HepG2 (cell line): Measurements from ENCODE around the gene LOX. TPM values are rescaled to one million over a fixed set of nuclear protein-coding genes. Genes with fewer than 3 reads are reported as not detected.

Source experiments
- CENPT ChIP-seq: sonication (generic); formaldehyde crosslinking; IDR thresholded peaks from 2 replicates; pipeline ENCODE4 v1.8.0; 2022; ENCODE audit warnings: low read depth, mild to moderate bottlenecking, moderate library complexity, missing genetic modification reagents
- ELK4 ChIP-seq: sonication (generic); formaldehyde crosslinking; IDR thresholded peaks from 2 replicates; pipeline ENCODE4 v1.9.0; 2021; ENCODE audit warnings: missing genetic modification reagents, borderline replicate concordance
- FOXC1 ChIP-seq: sonication (generic); formaldehyde crosslinking; IDR thresholded peaks from 2 replicates; pipeline ENCODE4 v1.8.0; 2022; ENCODE audit warnings: mild to moderate bottlenecking, missing genetic modification reagents, borderline replicate concordance
- HMGXB4 ChIP-seq, 2 experiments: sonication (generic) in 1 of 2; formaldehyde crosslinking in 1 of 2; IDR thresholded peaks; 2 replicates each; pipeline versions ENCODE4 v1.4.0 to v1.6.1; 2018 to 2020; ENCODE audit warnings: missing genetic modification reagents in 2 of 2, borderline replicate concordance in 1 of 2, low read depth in 1 of 2, mild to moderate bottlenecking in 1 of 2, missing biosample characterization in 1 of 2
- HOMEZ ChIP-seq: IDR thresholded peaks from 2 replicates; pipeline ENCODE4 v1.6.1; 2016; ENCODE audit warnings: low read depth
- JUN ChIP-seq: sonication (generic); formaldehyde crosslinking; IDR thresholded peaks from 2 replicates; pipeline ENCODE4 v1.4.0; 2020; ENCODE audit warnings: mild to moderate bottlenecking, missing genetic modification reagents
- KDM2A ChIP-seq: sonication (generic); formaldehyde crosslinking; IDR thresholded peaks from 2 replicates; pipeline ENCODE4 v1.4.0; 2020; ENCODE audit warnings: low read depth, missing genetic modification reagents, borderline replicate concordance
- MAF1 ChIP-seq: sonication (generic); formaldehyde crosslinking; IDR thresholded peaks from 2 replicates; pipeline ENCODE4 v1.5.0; 2020; ENCODE audit warnings: missing genetic modification reagents, borderline replicate concordance
- MXD1 ChIP-seq: sonication (generic); formaldehyde crosslinking; IDR thresholded peaks from 2 replicates; pipeline ENCODE4 v1.4.0; 2020; ENCODE audit warnings: mild to moderate bottlenecking, missing genetic modification reagents
- NONO ChIP-seq, 2 experiments: fragments of 450-650 bp in 1 of 2; sonication (generic) in 1 of 2; formaldehyde crosslinking in 1 of 2; IDR thresholded peaks in 1 of 2; conservative IDR thresholded peaks in 1 of 2; 2 replicates each; pipeline versions ENCODE4 v1.6.1 to v1.8.0; 2017 to 2022; ENCODE audit warnings: mild to moderate bottlenecking in 1 of 2, missing genetic modification reagents in 1 of 2, moderate library complexity in 1 of 2
- SOX6 ChIP-seq, 2 experiments: fragments of 450-650 bp in 1 of 2; sonication (generic) in 1 of 2; formaldehyde crosslinking in 1 of 2; IDR thresholded peaks; 2 replicates each; pipeline versions ENCODE4 v1.4.0 to v1.6.1; 2017 to 2020; ENCODE audit warnings: antibody characterized with exemption in 1 of 2, mild to moderate bottlenecking in 1 of 2, missing genetic modification reagents in 1 of 2
- SRSF1 ChIP-seq: fragments of 200-400 bp; formaldehyde crosslinking; optimal IDR thresholded peaks from 2 replicates; pipeline ENCODE3; 2017; ENCODE audit warnings: mild to moderate bottlenecking, low read depth, low read length, moderate library complexity
- SRSF4 ChIP-seq: fragments of 200-400 bp; formaldehyde crosslinking; IDR thresholded peaks from one replicate; pipeline ENCODE4 v1.6.1; 2018; ENCODE audit warnings: mild to moderate bottlenecking, low read depth, low read length, moderate library complexity; ENCODE audit not compliant: poor library complexity, severe bottlenecking
- TSC22D2 ChIP-seq: sonication (generic); formaldehyde crosslinking; IDR thresholded peaks from 2 replicates; pipeline ENCODE4 v1.5.1; 2020; ENCODE audit warnings: missing genetic modification reagents, mild to moderate bottlenecking, borderline replicate concordance
- ZFYVE20 ChIP-seq: sonication (generic); formaldehyde crosslinking; IDR thresholded peaks from 2 replicates; pipeline ENCODE4 v1.8.0; 2023; ENCODE audit warnings: low read depth, mild to moderate bottlenecking, moderate library complexity, missing genetic modification reagents, borderline replicate concordance
- ZNF44 ChIP-seq: sonication (generic); formaldehyde crosslinking; IDR thresholded peaks from 2 replicates; pipeline ENCODE4 v1.5.1; 2020; ENCODE audit warnings: mild to moderate bottlenecking, missing genetic modification reagents
- ZNF501 ChIP-seq: sonication (generic); formaldehyde crosslinking; IDR thresholded peaks from 2 replicates; pipeline ENCODE4 v1.5.1; 2020; ENCODE audit warnings: mild to moderate bottlenecking, moderate library complexity, missing genetic modification reagents
- ZNF570 ChIP-seq: sonication (generic); formaldehyde crosslinking; IDR thresholded peaks from 2 replicates; pipeline ENCODE4 v1.4.0; 2020; ENCODE audit warnings: mild to moderate bottlenecking, missing genetic modification reagents, borderline replicate concordance
- ZNF580 ChIP-seq: IDR thresholded peaks from 2 replicates; pipeline ENCODE4 v1.6.1; 2016; ENCODE audit warnings: low read depth, borderline replicate concordance
- ZNF749 ChIP-seq: sonication (generic); formaldehyde crosslinking; IDR thresholded peaks from 2 replicates; pipeline ENCODE4 v1.8.0; 2022; ENCODE audit warnings: mild to moderate bottlenecking, missing genetic modification reagents, moderate library complexity, borderline replicate concordance
- ZSCAN30 ChIP-seq: sonication (generic); formaldehyde crosslinking; IDR thresholded peaks from 2 replicates; pipeline ENCODE4 v1.5.0; 2020; ENCODE audit warnings: mild to moderate bottlenecking, missing genetic modification reagents
- polyA plus RNA-seq, 8 experiments: library from polyadenylated mRNA; depleted of rRNA in 3 of 8; stranded (reverse) in 7 of 8; unstranded in 1 of 8; fragments of >200 nt; fragmentation: Illumina TruSeq in 4 of 8; extraction: Trizol in 4 of 8; gene quantifications; 2 replicates each; pipeline versions ENCODE4 v1.2.1 to v1.2.3, GENCODE V29; 2011 to 2016; ENCODE audit warnings: low read depth in 4 of 8, missing spikeins in 1 of 8, mixed read lengths in 1 of 8; ENCODE audit not compliant: insufficient read depth in 1 of 8
- total RNA-seq, 5 experiments: library from RNA; depleted of rRNA; stranded (reverse); fragments of >200 nt; fragmentation: Illumina TruSeq; extraction: Trizol; gene quantifications; 2 replicates each; pipeline ENCODE4 v1.2.3, GENCODE V29; 2016; ENCODE audit warnings: low read depth in 1 of 5

LOX gene
- total and polyA plus RNA-seq, 2 of the 13 experiments (the other 11 are each of a cell fraction or from before 2014, with no cell fraction given) = 0.73 to 173 TPM

GRCh38 chr5:122077366-122078115 is 518 bp downstream of the LOX start (continued):
- TF ChIP-seq ZNF501 (CRISPR knock-in tag) = no peak
- TF ChIP-seq ZNF570 (CRISPR knock-in tag) = 0 out of 2 replicates have a peak, but pooled peaks have one; percentile 31
- TF ChIP-seq MXD1 (CRISPR knock-in tag) = no peak
- TF ChIP-seq ZFYVE20 = 0 out of 2 replicates have a peak, but pooled peaks have one; percentile 77
- no peak for TF ChIP-seq TSC22D2
- TF ChIP-seq HMGXB4 (CRISPR knock-in tag; IDR thresholded peaks at IDR 0.05; ENCODE audit: borderline replicate concordance in 1 of 2, low read depth in 1 of 2) = peak in 1 of 2 experiments; percentile 65; a peak in 1 of 4 replicates
- no peak for TF ChIP-seq ZNF580 (CRISPR knock-in tag)
- 0 out of 2 replicates have a peak, but pooled peaks have one; percentile 14 for TF ChIP-seq ZNF44 (CRISPR knock-in tag)
- no peak for TF ChIP-seq MAF1 (CRISPR knock-in tag)
- no peak for TF ChIP-seq SRSF4
- peak; percentile 22 for TF ChIP-seq KDM2A (CRISPR knock-in tag)
- TF ChIP-seq HOMEZ (CRISPR knock-in tag) = no peak
- 0 out of 2 replicates have a peak, but pooled peaks have one; percentile 21 for TF ChIP-seq JUN (CRISPR knock-in tag)
- TF ChIP-seq FOXC1 (CRISPR knock-in tag) = 0 out of 2 replicates have a peak, but pooled peaks have one; percentile 20
- no peak for TF ChIP-seq NONO (IDR thresholded peaks at IDR 0.05)
- TF ChIP-seq NONO (CRISPR knock-in tag; conservative IDR thresholded peaks at IDR 0.05) = 0 out of 2 replicates have a peak, but pooled peaks have one; percentile 6
- TF ChIP-seq SRSF1 = no peak
- TF ChIP-seq SOX6 (IDR thresholded peaks at IDR 0.05) = no peak
- TF ChIP-seq SOX6 (CRISPR knock-in tag; IDR thresholded peaks at IDR 0.05) = no peak
- TF ChIP-seq ELK4 (CRISPR knock-in tag) = no peak
- no peak for TF ChIP-seq ZSCAN30 (CRISPR knock-in tag)
- no peak for TF ChIP-seq CENPT
- TF ChIP-seq ZNF749 (CRISPR knock-in tag) = no peak
